Measurements from ENCODE around the gene NEIL3.
"Not testable (repeated sequence)": the region's sequence is repeated elsewhere in the genome, so short reads cannot be mapped to it uniquely, and the experiment has no call there.

NEIL3 gene

DNA sequence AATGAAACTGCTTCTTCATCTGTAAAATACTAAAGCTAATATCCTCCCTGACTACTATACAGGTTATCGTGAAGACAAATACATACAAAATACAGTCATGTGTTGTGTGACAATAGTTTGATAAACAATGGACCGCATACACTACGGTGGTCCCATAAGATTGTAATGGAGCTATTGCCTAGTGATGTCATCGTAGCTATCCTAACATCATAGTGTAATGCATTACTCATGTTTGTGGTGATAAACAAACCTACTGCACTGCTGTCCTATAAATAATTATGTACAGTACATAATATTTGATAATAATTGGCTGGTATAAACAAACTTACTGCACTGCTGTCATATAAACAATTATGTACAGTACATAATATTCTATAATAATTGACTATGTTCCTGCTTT, 5.6 kb upstream of the NEIL3 start:
- H3K4me3 ChIP-seq (ENCODE audit: low read length), result no peak overlapping the region
- no peaks in the 10 kb centered on the region for H3K9me3 ChIP-seq (replicated peaks; ENCODE audit: low read length)
- no peaks in the 10 kb centered on the region for H3K36me3 ChIP-seq (ENCODE audit: insufficient read depth, low read length)
- H3K4me2 ChIP-seq (ENCODE audit: low read length), result no peak overlapping the region
- peaks cover 17% of the 10 kb centered on the region for H3K4me1 ChIP-seq (ENCODE audit: control insufficient read depth, insufficient read depth, low read length)
- no peak overlapping the region for H3K9ac ChIP-seq (ENCODE audit: low read depth, low read length)
- no peaks in the 10 kb centered on the region for H3K27me3 ChIP-seq (ENCODE audit: control insufficient read depth, insufficient read depth, low read length)

- H3K9me3 ChIP-seq (replicated peaks; ENCODE audit: low read length); H3K27me3 ChIP-seq (ENCODE audit: control insufficient read depth, insufficient read depth, low read length); H3K4me2 ChIP-seq (ENCODE audit: low read length); H3K4me3 ChIP-seq (ENCODE audit: low read length); H3K36me3 ChIP-seq (ENCODE audit: insufficient read depth, low read length); H3K9ac ChIP-seq (ENCODE audit: low read depth, low read length): not testable (repeated sequence)
- H3K4me1 ChIP-seq (ENCODE audit: control insufficient read depth, insufficient read depth, low read length), result peaks cover 21% of the 10 kb centered on the region
Measured at GRCh38 chr4:177304864-177305263, 4.8 kb upstream of the NEIL3 start.

- Histone ChIP-seq H3K4me3 (ENCODE audit: low read length) (no peak overlapping the region), H3K36me3 (ENCODE audit: insufficient read depth, low read length) (no peaks in the 10 kb centered on the region), H3K4me1 (ENCODE audit: control insufficient read depth, insufficient read depth, low read length) (peaks cover 22% of the 10 kb centered on the region), H3K9ac (ENCODE audit: low read depth, low read length) (no peak overlapping the region), H3K9me3 (replicated peaks; ENCODE audit: low read length) (no peaks in the 10 kb centered on the region), H3K4me2 (ENCODE audit: low read length) (no peak overlapping the region), H3K27me3 (ENCODE audit: control insufficient read depth, insufficient read depth, low read length) (no peaks in the 10 kb centered on the region)
Measured at GRCh38 chr4:177308125-177308524, 1.5 kb upstream of the NEIL3 start.

GRCh38 chr4:177308847-177309521, 690 bp upstream of the NEIL3 start:
- H3K4me3 ChIP-seq (ENCODE audit: low read length), result peak overlapping the region; percentile 86
- H3K9ac ChIP-seq (ENCODE audit: low read depth, low read length), result peak overlapping the region; percentile 73

DNA sequence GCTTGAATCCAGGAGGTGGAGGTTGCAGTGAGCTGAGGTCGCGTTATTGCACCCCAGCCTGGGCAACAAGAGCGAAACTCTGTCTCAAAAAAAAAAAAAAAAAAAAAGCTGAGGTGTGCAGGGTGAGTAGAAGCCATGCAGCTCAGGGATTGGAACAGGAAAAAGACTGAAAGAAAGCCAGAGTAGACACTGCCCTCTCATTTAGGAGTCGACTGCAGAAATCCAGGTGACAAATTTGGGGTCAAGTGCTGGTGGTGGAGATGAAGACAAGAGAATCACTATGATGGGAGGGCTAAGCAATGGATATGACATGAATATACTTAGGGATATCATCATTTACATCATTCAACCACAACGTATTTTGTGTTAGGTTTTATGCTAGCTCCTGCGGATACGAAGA, 1.9 kb downstream of the NEIL3 start:
- Histone ChIP-seq H3K4me2 (ENCODE audit: low read length) (no peak overlapping the region), H3K27me3 (ENCODE audit: control insufficient read depth, insufficient read depth, low read length) (no peaks in the 10 kb centered on the region), H3K4me3 (ENCODE audit: low read length) (no peak overlapping the region), H3K9ac (ENCODE audit: low read depth, low read length) (no peak overlapping the region), H3K4me1 (ENCODE audit: control insufficient read depth, insufficient read depth, low read length) (peaks cover 27% of the 10 kb centered on the region), H3K36me3 (ENCODE audit: insufficient read depth, low read length) (no peaks in the 10 kb centered on the region), H3K9me3 (replicated peaks; ENCODE audit: low read length) (no peaks in the 10 kb centered on the region)

More at GRCh38 chr4:177308847-177309521, 690 bp upstream of the NEIL3 start:
- peak overlapping the region; percentile 89 for H3K4me2 ChIP-seq (ENCODE audit: low read length)
- no peaks in the 10 kb centered on the region for H3K36me3 ChIP-seq (ENCODE audit: insufficient read depth, low read length)
- peaks cover 27% of the 10 kb centered on the region for H3K4me1 ChIP-seq (ENCODE audit: control insufficient read depth, insufficient read depth, low read length)
- no peaks in the 10 kb centered on the region for H3K9me3 ChIP-seq (replicated peaks; ENCODE audit: low read length)
- H3K27me3 ChIP-seq (ENCODE audit: control insufficient read depth, insufficient read depth, low read length), result no peaks in the 10 kb centered on the region

DNA sequence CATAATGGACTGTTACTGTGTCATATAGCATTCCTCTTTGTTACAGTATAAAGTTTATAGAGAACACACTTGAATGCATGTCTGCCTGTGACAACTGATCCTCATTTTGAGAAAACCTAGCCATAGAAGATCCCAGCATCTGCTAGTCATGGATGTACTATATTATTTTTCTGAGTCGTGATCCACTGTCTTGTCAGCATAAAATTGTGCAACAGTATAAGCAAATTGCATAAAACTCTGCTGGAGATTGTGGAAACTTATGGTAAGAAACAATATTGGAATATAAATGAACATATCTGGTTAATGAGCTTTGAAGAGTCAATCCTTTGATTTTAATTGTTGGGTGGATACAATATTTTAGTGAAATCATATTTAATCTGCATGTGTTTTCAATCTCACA, 3.6 kb downstream of the NEIL3 start:
- Histone ChIP-seq H3K36me3 (ENCODE audit: insufficient read depth, low read length) (no peaks in the 10 kb centered on the region), H3K4me2 (ENCODE audit: low read length) (no peak overlapping the region), H3K4me3 (ENCODE audit: low read length) (no peak overlapping the region), H3K27me3 (ENCODE audit: control insufficient read depth, insufficient read depth, low read length) (no peaks in the 10 kb centered on the region), H3K9me3 (replicated peaks; ENCODE audit: low read length) (no peaks in the 10 kb centered on the region), H3K9ac (ENCODE audit: low read depth, low read length) (no peak overlapping the region), H3K4me1 (ENCODE audit: control insufficient read depth, insufficient read depth, low read length) (peaks cover 22% of the 10 kb centered on the region)

DNA sequence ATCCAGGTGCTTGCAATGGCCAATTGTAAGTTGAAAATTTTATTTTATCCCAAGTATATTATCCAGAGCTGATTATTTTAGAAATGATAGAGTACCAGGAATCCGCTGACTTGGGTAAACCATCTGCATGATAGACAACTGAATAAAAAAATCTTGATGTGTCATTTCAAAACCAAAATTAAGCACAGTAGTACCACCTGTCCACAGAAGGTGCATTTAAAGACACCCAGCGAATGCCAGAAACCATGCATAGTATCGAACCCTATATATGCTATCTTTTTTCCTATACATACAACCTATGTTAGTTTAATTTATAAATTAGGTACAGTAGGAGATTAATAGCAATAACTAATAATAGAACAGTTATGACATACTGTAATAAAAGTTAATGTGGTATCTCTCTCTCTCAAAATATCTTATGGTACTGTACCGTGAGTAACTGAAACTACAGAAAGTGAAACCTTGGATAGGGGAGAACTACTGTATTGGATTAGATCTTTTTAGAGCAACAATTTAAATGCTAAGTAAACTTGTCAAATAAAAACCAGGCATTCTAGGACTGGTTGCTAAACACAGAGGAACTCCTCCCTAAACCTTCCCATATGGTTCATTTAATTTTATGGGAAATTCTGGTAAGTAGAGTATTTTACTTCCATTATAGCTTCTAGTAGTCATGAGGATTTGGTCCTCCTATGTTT, 6.2 kb downstream of the NEIL3 start:
- no peak overlapping the region for H3K4me3 ChIP-seq (ENCODE audit: low read length)
- H3K9ac ChIP-seq (ENCODE audit: low read depth, low read length), result no peak overlapping the region
- peak overlapping the region; percentile 3 for H3K4me2 ChIP-seq (ENCODE audit: low read length)
- peaks cover 11% of the 10 kb centered on the region for H3K4me1 ChIP-seq (ENCODE audit: control insufficient read depth, insufficient read depth, low read length)
- H3K36me3 ChIP-seq (ENCODE audit: insufficient read depth, low read length), result no peaks in the 10 kb centered on the region
- no peaks in the 10 kb centered on the region for H3K27me3 ChIP-seq (ENCODE audit: control insufficient read depth, insufficient read depth, low read length)
- no peaks in the 10 kb centered on the region for H3K9me3 ChIP-seq (replicated peaks; ENCODE audit: low read length)

DNA sequence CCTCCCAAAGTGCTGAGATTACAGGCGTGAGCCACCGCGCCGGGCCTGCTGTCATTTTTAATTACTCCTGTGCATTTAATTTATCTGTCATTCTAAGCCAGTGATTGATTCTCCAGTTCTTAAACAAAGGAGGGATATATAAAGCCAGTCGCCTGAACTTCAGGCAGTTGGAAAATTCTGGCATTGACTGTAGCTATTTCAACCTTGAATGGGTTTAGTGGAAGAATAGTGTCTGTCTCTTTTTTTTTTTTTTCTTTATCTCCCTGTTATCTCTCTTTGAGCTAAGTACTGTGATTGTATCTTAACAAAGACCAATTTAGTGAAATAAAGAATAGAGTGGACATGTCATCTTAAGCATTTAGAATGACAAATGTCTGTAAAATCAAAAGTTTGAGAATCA, 11.0 kb downstream of the NEIL3 start:
- Histone ChIP-seq H3K9me3 (replicated peaks; ENCODE audit: low read length) (no peaks in the 10 kb centered on the region), H3K9ac (ENCODE audit: low read depth, low read length) (no peak overlapping the region), H3K4me2 (ENCODE audit: low read length) (no peak overlapping the region), H3K27me3 (ENCODE audit: control insufficient read depth, insufficient read depth, low read length) (no peaks in the 10 kb centered on the region), H3K4me3 (ENCODE audit: low read length) (no peak overlapping the region), H3K36me3 (ENCODE audit: insufficient read depth, low read length) (no peaks in the 10 kb centered on the region), H3K4me1 (ENCODE audit: control insufficient read depth, insufficient read depth, low read length) (no peaks in the 10 kb centered on the region)

GRCh38 chr4:177321647-177322046, 12.0 kb downstream of the NEIL3 start:
- Histone ChIP-seq H3K4me3 (ENCODE audit: low read length) (no peak overlapping the region), H3K36me3 (ENCODE audit: insufficient read depth, low read length) (peaks cover 2% of the 10 kb centered on the region), H3K9me3 (replicated peaks; ENCODE audit: low read length) (no peaks in the 10 kb centered on the region), H3K4me2 (ENCODE audit: low read length) (no peak overlapping the region), H3K9ac (ENCODE audit: low read depth, low read length) (no peak overlapping the region), H3K27me3 (ENCODE audit: control insufficient read depth, insufficient read depth, low read length) (no peaks in the 10 kb centered on the region), H3K4me1 (ENCODE audit: control insufficient read depth, insufficient read depth, low read length) (no peaks in the 10 kb centered on the region)

DNA sequence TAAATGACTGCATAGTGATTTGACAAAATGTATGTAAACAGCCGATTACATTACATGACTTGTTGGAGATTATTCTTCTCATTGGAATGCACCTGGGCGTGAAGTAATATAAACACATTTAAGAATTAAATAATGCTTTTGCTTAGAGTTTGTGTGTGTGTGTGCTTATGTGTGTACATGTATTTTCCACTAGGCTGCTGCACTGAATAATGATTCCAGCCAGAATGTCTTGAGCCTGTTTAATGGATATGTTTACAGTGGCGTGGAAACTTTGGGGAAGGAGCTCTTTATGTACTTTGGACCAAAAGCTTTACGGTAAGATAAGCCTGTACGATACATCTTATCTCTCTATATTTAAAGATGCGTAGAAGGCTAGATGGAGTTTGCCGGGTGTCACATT, 12.6 kb downstream of the NEIL3 start:
- H3K4me1 ChIP-seq (ENCODE audit: control insufficient read depth, insufficient read depth, low read length), result no peaks in the 10 kb centered on the region
- H3K9ac ChIP-seq (ENCODE audit: low read depth, low read length), result no peak overlapping the region
- no peak overlapping the region for H3K4me3 ChIP-seq (ENCODE audit: low read length)
- no peaks in the 10 kb centered on the region for H3K9me3 ChIP-seq (replicated peaks; ENCODE audit: low read length)
- H3K27me3 ChIP-seq (ENCODE audit: control insufficient read depth, insufficient read depth, low read length), result no peaks in the 10 kb centered on the region
- peaks cover 2% of the 10 kb centered on the region for H3K36me3 ChIP-seq (ENCODE audit: insufficient read depth, low read length)
- no peak overlapping the region for H3K4me2 ChIP-seq (ENCODE audit: low read length)

GRCh38 chr4:177322881-177323280, 13.2 kb downstream of the NEIL3 start:
- peaks cover 2% of the 10 kb centered on the region for H3K36me3 ChIP-seq (ENCODE audit: insufficient read depth, low read length)
- H3K4me3 ChIP-seq (ENCODE audit: low read length), result no peak overlapping the region
- H3K9me3 ChIP-seq (replicated peaks; ENCODE audit: low read length), result no peaks in the 10 kb centered on the region
- H3K27me3 ChIP-seq (ENCODE audit: control insufficient read depth, insufficient read depth, low read length), result no peaks in the 10 kb centered on the region
- no peaks in the 10 kb centered on the region for H3K4me1 ChIP-seq (ENCODE audit: control insufficient read depth, insufficient read depth, low read length)
- no peak overlapping the region for H3K4me2 ChIP-seq (ENCODE audit: low read length)
- H3K9ac ChIP-seq (ENCODE audit: low read depth, low read length), result no peak overlapping the region

- no peaks in the 10 kb centered on the region for H3K4me1 ChIP-seq (ENCODE audit: control insufficient read depth, insufficient read depth, low read length)
- no peak overlapping the region for H3K4me3 ChIP-seq (ENCODE audit: low read length)
- no peaks in the 10 kb centered on the region for H3K9me3 ChIP-seq (replicated peaks; ENCODE audit: low read length)
- H3K4me2 ChIP-seq (ENCODE audit: low read length), result no peak overlapping the region
- H3K27me3 ChIP-seq (ENCODE audit: control insufficient read depth, insufficient read depth, low read length), result no peaks in the 10 kb centered on the region
- H3K36me3 ChIP-seq (ENCODE audit: insufficient read depth, low read length), result peaks cover 2% of the 10 kb centered on the region
- no peak overlapping the region for H3K9ac ChIP-seq (ENCODE audit: low read depth, low read length)
Measured at GRCh38 chr4:177323416-177323815, 13.7 kb downstream of the NEIL3 start.

Measured in skeletal muscle satellite cell (primary cell).